Kidney (tissue), 14 donors: ENCODE results near the gene VGLL4. TPM values are rescaled to one million over a fixed set of nuclear protein-coding genes. Genes with fewer than 3 reads are reported as not detected.

ENCODE experiments used
- DNase-seq, 5 donors: peaks; one replicate each; pipeline ENCODE4 v3.0.0-alpha.2; 2013 to 2020
- FAIRE-seq: peaks from 2 replicates; lab custom pipeline; 2012; peaks lifted over from hg19 to GRCh38; lab: Jason Lieb, UNC
- H3K27ac ChIP-seq, 2 donors: one replicate each; pipeline ENCODE4 v1.7.0; 2013; ENCODE audit warnings: low read depth in 2 of 2, low read length in 2 of 2, inconsistent platforms in 1 of 2
- H3K27me3 ChIP-seq: one replicate; pipeline ENCODE4 v1.7.1; 2013; ENCODE audit warnings: low read length, inconsistent platforms; ENCODE audit not compliant: control insufficient read depth, insufficient read depth
- H3K36me3 ChIP-seq, 3 donors: one replicate each; pipeline versions ENCODE4 v1.7.0 to v1.7.1; 2013; ENCODE audit warnings: low read length in 3 of 3, control low read depth in 1 of 3, inconsistent platforms in 1 of 3; ENCODE audit not compliant: insufficient read depth in 3 of 3, control insufficient read depth in 2 of 3
- H3K4me1 ChIP-seq, 3 donors: one replicate each; pipeline versions ENCODE4 v1.7.0 to v1.7.1; 2013; ENCODE audit warnings: low read length in 3 of 3, inconsistent platforms in 1 of 3, low read depth in 1 of 3; ENCODE audit not compliant: control insufficient read depth in 2 of 3, insufficient read depth in 2 of 3
- H3K4me3 ChIP-seq, 3 donors: one replicate each; pipeline versions ENCODE4 v1.7.0 to v1.8.1; 2013; ENCODE audit warnings: low read length in 3 of 3, control low read depth in 1 of 3, inconsistent platforms in 1 of 3
- H3K9ac ChIP-seq, 3 donors: one replicate each; pipeline versions ENCODE4 v1.7.0 to v1.7.1; 2013; ENCODE audit warnings: low read length in 3 of 3, control low read depth in 1 of 3, inconsistent platforms in 1 of 3
- H3K9me3 ChIP-seq, 3 donors: one replicate each; pipeline versions ENCODE4 v1.7.0 to v1.7.1; 2013; ENCODE audit warnings: low read length in 3 of 3, control low read depth in 1 of 3, inconsistent platforms in 1 of 3; ENCODE audit not compliant: control insufficient read depth in 2 of 3, insufficient read depth in 1 of 3
- intact Hi-C: fragments of 100-400 bp; cut with DNase I; formaldehyde crosslinking; loops from one replicate; pipeline ENCODE4 v1.11.1; 2022
- polyA plus RNA-seq: library from polyadenylated mRNA; stranded (reverse); fragments of 350-450 nt; fragmentation: Illumina TruSeq; extraction: RNeasy Lipid Tissue Mini Kit (QIAGEN cat#74804); gene quantifications from one replicate; pipeline ENCODE4 v1.2.3, GENCODE V29; 2014; ENCODE audit warnings: low read depth, low replicate concordance; ENCODE audit not compliant: insufficient read depth
- total RNA-seq: library from RNA; stranded (reverse); fragmentation: NEBNext Ultra II Directional; extraction: Animal tissue kit (Norgen Biotek cat#: 25700); gene quantifications from one replicate; pipeline ENCODE4 v1.2.1, GENCODE V29; 2021
- TF ChIP-seq, protein P1 (sequence below): IDR thresholded peaks from 3 replicates; pipeline ENCODE4 v1.5.1; 2012; ENCODE audit warnings: mild to moderate bottlenecking, moderate library complexity, borderline replicate concordance; ENCODE audit not compliant: insufficient read depth; ENCODE audit errors: extremely low read depth
- donor health status: control.
- donor health status: control.
- donor health status: control.
- donor health status: control.
- donor health status: control.
- donor health status: DM: yes; HTN: yes; CAD: no.
- donor health status: Normal renal cell carcinoma (clear cell type).

Gene VGLL4
- total and polyA plus RNA-seq, 2 donors from 2014 or later, result 41.4 to 78.5 TPM

DNA sequence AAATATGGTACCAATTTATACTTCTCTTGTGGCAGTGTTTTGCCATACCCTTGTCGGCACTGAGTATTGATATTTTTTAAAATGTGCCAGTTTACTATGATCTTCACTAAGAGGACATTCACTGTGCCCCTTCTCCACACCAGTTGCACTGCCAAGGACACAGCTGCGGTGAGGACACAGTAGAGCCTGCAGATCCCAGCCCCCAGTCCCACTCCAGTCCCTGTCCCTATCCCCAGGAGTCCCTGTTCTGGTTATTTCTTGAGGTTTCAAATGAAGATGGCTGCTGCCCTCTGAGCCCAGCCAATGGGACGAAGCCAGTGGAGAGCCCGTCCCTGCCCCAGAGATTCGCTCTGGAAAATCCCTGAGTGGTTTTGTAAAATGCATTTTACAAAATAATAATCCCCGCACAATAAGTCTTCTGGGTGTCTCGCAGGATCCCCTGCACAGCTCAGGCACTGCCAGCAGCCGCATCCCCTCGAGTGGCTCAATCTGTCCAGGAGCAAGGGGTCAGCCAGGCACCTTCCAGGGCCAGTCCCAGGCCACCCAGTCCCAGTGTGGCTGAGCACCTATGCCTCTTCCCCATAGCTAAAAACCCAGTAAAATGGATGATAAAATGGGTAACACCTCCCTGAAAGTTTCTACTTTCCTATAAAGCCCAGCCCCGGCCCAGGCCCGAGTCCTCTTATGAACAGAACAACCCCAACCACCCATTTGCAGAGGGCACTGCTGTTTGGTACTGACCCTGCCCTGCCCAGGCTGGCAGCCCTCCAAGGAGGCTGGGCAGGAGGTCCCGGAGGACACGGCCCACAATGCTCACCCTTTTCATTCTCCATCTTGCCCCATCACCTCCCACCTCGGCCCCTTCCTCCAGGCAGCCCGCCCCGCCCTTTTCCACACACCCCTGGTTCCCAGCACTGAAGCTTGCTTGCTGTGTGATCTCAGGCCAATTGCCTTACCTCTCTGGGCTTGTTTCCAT is 91.1 kb downstream of the VGLL4 start:
- intact Hi-C loops, result no loop called here
- peak in 1 of 5 donors; percentile 57 for DNase-seq
- H3K4me1 ChIP-seq, result peaks cover 0 to 18% (median under 1%) of the 10 kb centered on the region in 3 donors

DNA sequence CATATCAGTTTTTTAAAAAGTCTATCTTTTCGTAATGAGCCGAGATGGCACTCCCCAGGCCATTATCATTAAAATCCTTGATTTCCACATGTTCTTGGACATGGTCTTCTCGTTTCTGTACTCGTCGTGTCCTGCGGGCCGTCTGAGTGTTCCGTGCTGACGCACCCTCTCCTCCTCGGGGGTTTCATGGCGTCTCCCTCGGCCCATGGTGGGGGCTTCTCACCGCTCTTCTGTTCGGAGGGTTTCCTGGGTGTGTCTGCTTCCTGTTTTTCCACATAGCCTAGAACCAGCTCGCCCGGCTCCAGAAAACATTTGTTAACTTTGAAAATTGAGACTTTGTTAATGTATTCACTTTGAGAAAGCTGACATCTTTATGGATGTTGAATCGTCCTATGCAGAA is 92.7 kb downstream of the VGLL4 start:
- TF ChIP-seq, protein P1, sequence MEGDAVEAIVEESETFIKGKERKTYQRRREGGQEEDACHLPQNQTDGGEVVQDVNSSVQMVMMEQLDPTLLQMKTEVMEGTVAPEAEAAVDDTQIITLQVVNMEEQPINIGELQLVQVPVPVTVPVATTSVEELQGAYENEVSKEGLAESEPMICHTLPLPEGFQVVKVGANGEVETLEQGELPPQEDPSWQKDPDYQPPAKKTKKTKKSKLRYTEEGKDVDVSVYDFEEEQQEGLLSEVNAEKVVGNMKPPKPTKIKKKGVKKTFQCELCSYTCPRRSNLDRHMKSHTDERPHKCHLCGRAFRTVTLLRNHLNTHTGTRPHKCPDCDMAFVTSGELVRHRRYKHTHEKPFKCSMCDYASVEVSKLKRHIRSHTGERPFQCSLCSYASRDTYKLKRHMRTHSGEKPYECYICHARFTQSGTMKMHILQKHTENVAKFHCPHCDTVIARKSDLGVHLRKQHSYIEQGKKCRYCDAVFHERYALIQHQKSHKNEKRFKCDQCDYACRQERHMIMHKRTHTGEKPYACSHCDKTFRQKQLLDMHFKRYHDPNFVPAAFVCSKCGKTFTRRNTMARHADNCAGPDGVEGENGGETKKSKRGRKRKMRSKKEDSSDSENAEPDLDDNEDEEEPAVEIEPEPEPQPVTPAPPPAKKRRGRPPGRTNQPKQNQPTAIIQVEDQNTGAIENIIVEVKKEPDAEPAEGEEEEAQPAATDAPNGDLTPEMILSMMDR, result no peak
- H3K4me3 ChIP-seq, result no peak overlapping the region
- peaks cover 0 to 11% (median 0%) of the 10 kb centered on the region in 3 donors for H3K4me1 ChIP-seq
- no peaks in the 10 kb centered on the region for H3K27me3 ChIP-seq
- no peak overlapping the region for H3K9ac ChIP-seq
- H3K9me3 ChIP-seq, result no peaks in the 10 kb centered on the region
- DNase-seq (peak in 1 of 5 donors; percentile 46), FAIRE-seq (no peak)
- intact Hi-C loops, result no loop called here
- H3K36me3 ChIP-seq, result no peaks in the 10 kb centered on the region
- no peak overlapping the region for H3K27ac ChIP-seq

More for the DNA sequence above, 91.1 kb downstream of the VGLL4 start:
- Histone ChIP-seq H3K9ac (no peak overlapping the region), H3K9me3 (no peaks in the 10 kb centered on the region), H3K36me3 (peaks cover 0 to 2% (median 0%) of the 10 kb centered on the region in 3 donors), H3K27me3 (no peaks in the 10 kb centered on the region), H3K27ac (no peak overlapping the region), H3K4me3 (no peak overlapping the region)
- TF ChIP-seq, protein P1, result no peak
- FAIRE-seq, result no peak

DNA sequence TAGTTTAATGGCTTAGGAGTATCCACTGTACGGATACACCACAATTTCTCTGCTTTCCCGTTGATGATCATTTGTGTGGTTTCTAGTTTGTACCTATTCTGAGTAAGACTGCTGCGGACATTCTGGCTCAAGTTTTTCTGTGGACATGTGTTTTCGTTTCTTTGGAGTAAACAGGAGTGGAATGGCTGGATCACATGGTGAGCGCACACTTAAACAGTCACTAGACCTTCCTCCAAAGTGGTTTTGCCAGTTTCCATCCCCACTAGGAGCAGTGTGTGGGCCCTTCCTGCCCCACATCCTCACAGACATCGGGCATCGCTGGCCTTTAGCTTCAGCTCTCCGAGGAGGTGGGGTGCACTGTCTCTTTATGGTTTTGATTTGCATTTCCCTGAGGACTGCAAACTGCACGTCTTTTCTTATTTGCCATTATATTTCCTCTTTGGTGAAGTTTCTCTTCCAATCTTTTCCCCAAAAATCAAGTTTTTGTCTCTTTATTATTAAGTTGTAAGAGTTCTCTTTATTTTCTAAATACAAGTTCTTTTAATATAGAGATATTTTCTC is 94.1 kb downstream of the VGLL4 start:
- no peaks in the 10 kb centered on the region for H3K27me3 ChIP-seq
- FAIRE-seq (no peak), DNase-seq (no peak)
- no peak overlapping the region for H3K4me3 ChIP-seq
- H3K4me1 ChIP-seq, result peaks cover 0 to 9% (median 0%) of the 10 kb centered on the region in 3 donors
- TF ChIP-seq, protein P1, result no peak
- intact Hi-C loops, result no loop called here
- no peak overlapping the region for H3K27ac ChIP-seq
- H3K9me3 ChIP-seq, result no peaks in the 10 kb centered on the region
- H3K9ac ChIP-seq, result no peak overlapping the region
- H3K36me3 ChIP-seq, result no peaks in the 10 kb centered on the region
